ENCODE measurements around the gene ENTPD8.

ENTPD8 gene

GRCh38 chr9:137397675-137398423, 43.3 kb downstream of the ENTPD8 start:
- no peak for DNase-seq (ENCODE audit: low read depth)
- H3K4me3 ChIP-seq (ENCODE audit: low read depth, low read length) = no peak overlapping the region
- TF ChIP-seq, protein P1, sequence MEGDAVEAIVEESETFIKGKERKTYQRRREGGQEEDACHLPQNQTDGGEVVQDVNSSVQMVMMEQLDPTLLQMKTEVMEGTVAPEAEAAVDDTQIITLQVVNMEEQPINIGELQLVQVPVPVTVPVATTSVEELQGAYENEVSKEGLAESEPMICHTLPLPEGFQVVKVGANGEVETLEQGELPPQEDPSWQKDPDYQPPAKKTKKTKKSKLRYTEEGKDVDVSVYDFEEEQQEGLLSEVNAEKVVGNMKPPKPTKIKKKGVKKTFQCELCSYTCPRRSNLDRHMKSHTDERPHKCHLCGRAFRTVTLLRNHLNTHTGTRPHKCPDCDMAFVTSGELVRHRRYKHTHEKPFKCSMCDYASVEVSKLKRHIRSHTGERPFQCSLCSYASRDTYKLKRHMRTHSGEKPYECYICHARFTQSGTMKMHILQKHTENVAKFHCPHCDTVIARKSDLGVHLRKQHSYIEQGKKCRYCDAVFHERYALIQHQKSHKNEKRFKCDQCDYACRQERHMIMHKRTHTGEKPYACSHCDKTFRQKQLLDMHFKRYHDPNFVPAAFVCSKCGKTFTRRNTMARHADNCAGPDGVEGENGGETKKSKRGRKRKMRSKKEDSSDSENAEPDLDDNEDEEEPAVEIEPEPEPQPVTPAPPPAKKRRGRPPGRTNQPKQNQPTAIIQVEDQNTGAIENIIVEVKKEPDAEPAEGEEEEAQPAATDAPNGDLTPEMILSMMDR (IDR thresholded peaks at IDR 0.05; ENCODE audit: low read depth, low read length, missing control alignments) = no peak

DNA sequence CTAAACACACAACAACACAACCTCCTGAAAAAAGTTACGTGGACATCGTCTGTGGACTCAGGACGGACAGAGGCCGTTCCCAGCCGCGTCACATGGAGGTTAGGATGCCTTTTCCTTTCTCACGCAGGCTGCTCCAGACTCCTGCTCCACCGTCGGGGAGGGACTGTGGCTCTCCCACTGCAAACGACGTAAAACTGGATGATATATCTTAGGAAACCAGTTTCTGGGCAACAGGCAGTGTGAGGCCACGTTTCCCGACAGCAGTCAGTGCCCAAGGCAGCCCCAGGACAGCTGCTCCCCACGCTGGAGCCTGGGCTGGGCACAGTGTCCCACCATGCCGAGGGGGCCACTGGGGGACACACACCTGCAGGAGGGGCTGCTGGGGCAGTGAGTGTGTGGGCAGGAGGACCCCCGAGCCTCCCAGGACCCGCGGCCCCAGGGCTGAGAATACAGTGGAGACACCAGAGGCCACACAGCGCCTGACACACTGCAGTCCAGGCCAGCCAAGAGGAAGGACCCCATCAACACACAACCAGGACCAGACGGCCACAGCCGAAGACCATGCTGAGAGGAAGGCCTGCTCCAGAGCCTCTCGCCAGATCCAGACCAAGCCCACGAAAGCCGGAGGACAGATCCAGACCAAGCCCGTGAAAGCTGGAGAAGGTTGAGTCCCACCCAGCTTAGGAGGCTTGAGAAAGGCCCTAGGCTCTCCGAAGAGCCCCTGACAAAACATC, 44.4 kb downstream of the ENTPD8 start:
- TF ChIP-seq, protein P1 (IDR thresholded peaks at IDR 0.05; ENCODE audit: low read depth, low read length, missing control alignments) = no peak
- H3K4me3 ChIP-seq (ENCODE audit: low read depth, low read length) = no peak overlapping the region
- DNase-seq (ENCODE audit: low read depth) = no peak

DNA sequence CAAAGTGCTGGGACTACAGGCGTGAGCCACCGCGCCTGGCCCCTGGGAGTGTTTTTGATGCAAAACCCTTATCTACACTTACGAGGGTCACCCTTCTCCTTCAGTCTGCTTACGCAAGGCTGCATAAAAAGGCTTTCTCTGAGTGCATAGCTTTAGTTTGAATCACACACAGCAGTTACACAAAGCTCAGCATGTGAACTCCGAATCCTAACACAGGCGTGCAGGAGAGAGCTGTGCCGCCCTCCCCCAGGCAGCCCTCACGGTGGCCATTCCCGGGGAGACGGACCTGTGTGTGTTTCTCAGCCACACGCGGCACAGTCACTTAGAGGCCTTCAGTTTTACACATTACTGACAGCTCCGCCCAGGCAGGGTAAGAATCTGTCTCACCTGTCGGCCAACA, 44.9 kb downstream of the ENTPD8 start:
- no peak for DNase-seq (ENCODE audit: low read depth)
- no peak overlapping the region for H3K4me3 ChIP-seq (ENCODE audit: low read depth, low read length)
- TF ChIP-seq, protein P1 (IDR thresholded peaks at IDR 0.05; ENCODE audit: low read depth, low read length, missing control alignments) = no peak

- TF ChIP-seq, protein P1 (IDR thresholded peaks at IDR 0.05; ENCODE audit: low read depth, low read length, missing control alignments) = no peak
- DNase-seq (ENCODE audit: low read depth) = no peak
- no peak overlapping the region for H3K4me3 ChIP-seq (ENCODE audit: low read depth, low read length)
Measured at GRCh38 chr9:137395666-137396010, 45.5 kb downstream of the ENTPD8 start.

GRCh38 chr9:137394866-137395665, 46.1 kb downstream of the ENTPD8 start:
- no peak for DNase-seq (ENCODE audit: low read depth)
- no peak overlapping the region for H3K4me3 ChIP-seq (ENCODE audit: low read depth, low read length)
- TF ChIP-seq, protein P1 (IDR thresholded peaks at IDR 0.05; ENCODE audit: low read depth, low read length, missing control alignments) = no peak

GRCh38 chr9:137393176-137394150, 47.7 kb downstream of the ENTPD8 start:
- H3K4me3 ChIP-seq (ENCODE audit: low read depth, low read length) = no peak overlapping the region
- TF ChIP-seq, protein P1 (IDR thresholded peaks at IDR 0.05; ENCODE audit: low read depth, low read length, missing control alignments) = no peak
- no peak for DNase-seq (ENCODE audit: low read depth)

All from GM12864 (cell line).